KOPT-K1 (cell line): Measurements from ENCODE around the gene S100A3.
"Not testable (repeated sequence)": the region's sequence is repeated elsewhere in the genome, so short reads cannot be mapped to it uniquely, and the experiment has no call there.

Experiments used
- H3K27ac ChIP-seq: fragments of 200-600 bp; sonication (generic); 2 replicates; pipeline ENCODE4 v1.5.1; 2016; ENCODE audit warnings: antibody characterized with exemption, mild to moderate bottlenecking, low read depth, low read length; ENCODE audit not compliant: poor library complexity, severe bottlenecking
- H3K36me3 ChIP-seq: fragments of 200-600 bp; sonication (generic); 2 replicates; pipeline ENCODE4 v1.5.1; 2017; ENCODE audit warnings: antibody characterized with exemption, mild to moderate bottlenecking, low read length, moderate library complexity; ENCODE audit not compliant: insufficient read depth
- H3K9me3 ChIP-seq: fragments of 200-600 bp; sonication (generic); 2 replicates; pipeline ENCODE4 v1.5.1; 2017; ENCODE audit warnings: antibody characterized with exemption, low read length, mild to moderate bottlenecking; ENCODE audit not compliant: insufficient read depth, poor library complexity, severe bottlenecking

The S100A3 gene

GRCh38 chr1:153562021-153562420 lies 13.0 kb upstream of the S100A3 start:
- not testable (repeated sequence) for H3K36me3 ChIP-seq, H3K27ac ChIP-seq, H3K9me3 ChIP-seq

- Histone ChIP-seq H3K27ac (no peak overlapping the region), H3K36me3 (no peaks in the 10 kb centered on the region), H3K9me3 (no peaks in the 10 kb centered on the region)
Observed at GRCh38 chr1:153561466-153561985, 12.5 kb upstream of the S100A3 start.

GRCh38 chr1:153560771-153561465 lies 11.9 kb upstream of the S100A3 start:
- no peaks in the 10 kb centered on the region for H3K36me3 ChIP-seq
- H3K27ac ChIP-seq: no peak overlapping the region
- no peaks in the 10 kb centered on the region for H3K9me3 ChIP-seq

GRCh38 chr1:153560241-153560640 lies 11.2 kb upstream of the S100A3 start:
- H3K36me3 ChIP-seq: no peaks in the 10 kb centered on the region
- no peaks in the 10 kb centered on the region for H3K9me3 ChIP-seq
- H3K27ac ChIP-seq: no peak overlapping the region

- no peaks in the 10 kb centered on the region for H3K36me3 ChIP-seq
- no peaks in the 10 kb centered on the region for H3K9me3 ChIP-seq
- no peak overlapping the region for H3K27ac ChIP-seq
Observed at GRCh38 chr1:153557877-153558276, 8.8 kb upstream of the S100A3 start.

- Histone ChIP-seq H3K9me3 (no peaks in the 10 kb centered on the region), H3K27ac (no peak overlapping the region), H3K36me3 (no peaks in the 10 kb centered on the region)
Observed at GRCh38 chr1:153556348-153556747, 7.3 kb upstream of the S100A3 start.

- Histone ChIP-seq H3K36me3 (no peaks in the 10 kb centered on the region), H3K27ac (no peak overlapping the region), H3K9me3 (no peaks in the 10 kb centered on the region)
Observed at GRCh38 chr1:153553830-153554541, 4.9 kb upstream of the S100A3 start.

- Histone ChIP-seq H3K27ac (no peak overlapping the region), H3K9me3 (no peaks in the 10 kb centered on the region), H3K36me3 (no peaks in the 10 kb centered on the region)
Observed at GRCh38 chr1:153553096-153553495, 4.0 kb upstream of the S100A3 start.

GRCh38 chr1:153552335-153552734 lies 3.3 kb upstream of the S100A3 start:
- Histone ChIP-seq H3K36me3 (no peaks in the 10 kb centered on the region), H3K9me3 (no peaks in the 10 kb centered on the region), H3K27ac (no peak overlapping the region)

GRCh38 chr1:153550827-153551500 lies 1.9 kb upstream of the S100A3 start:
- Histone ChIP-seq H3K9me3 (no peaks in the 10 kb centered on the region), H3K36me3 (no peaks in the 10 kb centered on the region), H3K27ac (no peak overlapping the region)

GRCh38 chr1:153550398-153550758 lies 1.3 kb upstream of the S100A3 start:
- Histone ChIP-seq H3K27ac (no peak overlapping the region), H3K9me3 (no peaks in the 10 kb centered on the region), H3K36me3 (no peaks in the 10 kb centered on the region)

- Histone ChIP-seq H3K36me3 (no peaks in the 10 kb centered on the region), H3K9me3 (no peaks in the 10 kb centered on the region), H3K27ac (no peak overlapping the region)
Observed at GRCh38 chr1:153549741-153550397, 811 bp upstream of the S100A3 start.

- H3K27ac ChIP-seq: no peak overlapping the region
- no peaks in the 10 kb centered on the region for H3K36me3 ChIP-seq
- H3K9me3 ChIP-seq: no peaks in the 10 kb centered on the region
Observed at GRCh38 chr1:153547560-153548551, 1.2 kb downstream of the S100A3 start.
